ENCODE results near the gene RAB24. TPM values are rescaled to one million over a fixed set of nuclear protein-coding genes. Genes with fewer than 3 reads are reported as not detected.

The RAB24 gene
- total and polyA plus RNA-seq, 7 donors = 22.3 to 64.6 (median 33.6) TPM

GRCh38 chr5:177333420-177334154 lies 30.1 kb upstream of the RAB24 start:
- intact Hi-C loops (cut with DNase I) = no loop called here
- 89 to 92% methylated on average over 16 of the region's 16 CpGs for WGBS, 2 donors
- no peak for DNase-seq

GRCh38 chr5:177332896-177333260 lies 29.4 kb upstream of the RAB24 start:
- H3K9me3 ChIP-seq = no peaks in the 10 kb centered on the region
- H3K27me3 ChIP-seq = no peaks in the 10 kb centered on the region
- intact Hi-C loops (cut with DNase I) = no loop called here
- peaks cover 34 to 92% (median 65%) of the 10 kb centered on the region in 4 donors for H3K36me3 ChIP-seq
- 83 to 94% methylated on average over 13 of the region's 13 CpGs for WGBS, 2 donors
- H3K27ac ChIP-seq = no peak overlapping the region
- no peak for DNase-seq
- no peak overlapping the region for H3K4me3 ChIP-seq
- TF ChIP-seq POLR2AphosphoS5 (IDR thresholded peaks at IDR 0.05) (no peak), EP300 (IDR thresholded peaks at IDR 0.05) (no peak), CTCF (IDR thresholded peaks at IDR 0.05) (no peak), POLR2A (IDR thresholded peaks at IDR 0.05) (no peak)
- H3K4me1 ChIP-seq = no peaks in the 10 kb centered on the region

More at GRCh38 chr5:177333420-177334154, 30.1 kb upstream of the RAB24 start:
- Histone ChIP-seq H3K9me3 (no peaks in the 10 kb centered on the region), H3K4me3 (no peak overlapping the region), H3K36me3 (peaks cover 34 to 97% (median 71%) of the 10 kb centered on the region in 4 donors), H3K27me3 (no peaks in the 10 kb centered on the region), H3K4me1 (no peaks in the 10 kb centered on the region), H3K27ac (no peak overlapping the region)
- no peak for TF ChIP-seq CTCF (IDR thresholded peaks at IDR 0.05)
- TF ChIP-seq POLR2A (IDR thresholded peaks at IDR 0.05) = no peak

- no peak for DNase-seq
- intact Hi-C loops (cut with DNase I) = no loop called here
- TF ChIP-seq POLR2AphosphoS5 (IDR thresholded peaks at IDR 0.05) = no peak
- no peak for TF ChIP-seq CTCF (IDR thresholded peaks at IDR 0.05)
- no peak for TF ChIP-seq POLR2A (IDR thresholded peaks at IDR 0.05)
- no peak for TF ChIP-seq EP300 (IDR thresholded peaks at IDR 0.05)
- Histone ChIP-seq H3K36me3 (peaks cover 29 to 86% (median 58%) of the 10 kb centered on the region in 4 donors), H3K27ac (no peak overlapping the region), H3K9me3 (no peaks in the 10 kb centered on the region), H3K27me3 (no peaks in the 10 kb centered on the region), H3K4me3 (no peak overlapping the region), H3K4me1 (no peaks in the 10 kb centered on the region)
- 71 to 91% methylated on average over 35 of the region's 35 CpGs for WGBS, 2 donors
These were observed 28.7 kb upstream of the RAB24 start for GRCh38 chr5:177332031-177332895.

GRCh38 chr5:177330991-177331842 lies 27.7 kb upstream of the RAB24 start:
- Histone ChIP-seq H3K9me3 (no peaks in the 10 kb centered on the region), H3K4me3 (no peak overlapping the region), H3K27ac (no peak overlapping the region), H3K36me3 (peaks cover 19 to 75% (median 48%) of the 10 kb centered on the region in 4 donors), H3K27me3 (no peaks in the 10 kb centered on the region), H3K4me1 (no peaks in the 10 kb centered on the region)
- intact Hi-C loops (cut with DNase I) = no loop called here
- no peak for DNase-seq
- WGBS, 2 donors = 69 to 88% methylated on average over 27 of the region's 27 CpGs
- TF ChIP-seq POLR2A (IDR thresholded peaks at IDR 0.05) = no peak
- TF ChIP-seq CTCF (IDR thresholded peaks at IDR 0.05) = no peak
- no peak for TF ChIP-seq EP300 (IDR thresholded peaks at IDR 0.05)
- no peak for TF ChIP-seq POLR2AphosphoS5 (IDR thresholded peaks at IDR 0.05)
